Activated B cell treated with CpG ODN at 0.5 μM for 24 hours (primary cell): ENCODE results near the gene ATP9A. TPM values are rescaled to one million over a fixed set of nuclear protein-coding genes. Genes with fewer than 3 reads are reported as not detected.
"Not testable (repeated sequence)": the region's sequence is repeated elsewhere in the genome, so short reads cannot be mapped to it uniquely, and the experiment has no call there.

Experiments
- ATAC-seq: fragments of 200-7000 bp; cut with Tn5 transposase; one replicate; pipeline ENCODE4 v1.10.0; 2021; ENCODE audit warnings: low read depth, mild to moderate bottlenecking, moderate library complexity
- CTCF ChIA-PET: fragments of 350-600 bp; sonication (Branson Sonifier 250); formaldehyde crosslinking; loops from one replicate; lab custom pipeline; 2021; ENCODE audit warnings: antibody characterized with exemption; lab: Charles Lee
- POLR2A ChIA-PET: fragments of 350-600 bp; sonication (Branson Sonifier 250); formaldehyde crosslinking; loops from one replicate; lab custom pipeline; 2021; ENCODE audit warnings: antibody characterized with exemption; lab: Charles Lee
- DNase-seq: peaks from one replicate; pipeline ENCODE4 v3.0.0; 2022
- H3K27ac Mint-ChIP-seq: one replicate; pipeline ENCODE4 v1.8.0; 2020; ENCODE audit warnings: mixed read lengths
- H3K27me3 Mint-ChIP-seq: one replicate; pipeline ENCODE4 v1.8.0; 2021; ENCODE audit warnings: mixed read lengths
- H3K36me3 Mint-ChIP-seq: one replicate; pipeline ENCODE4 v1.8.0; 2021; ENCODE audit warnings: low read depth, mixed read lengths
- H3K4me1 Mint-ChIP-seq: one replicate; pipeline ENCODE4 v1.8.0; 2021; ENCODE audit warnings: mixed read lengths
- H3K4me3 Mint-ChIP-seq: one replicate; pipeline ENCODE4 v1.8.0; 2020; ENCODE audit warnings: mild to moderate bottlenecking, mixed read lengths
- H3K9me3 Mint-ChIP-seq: one replicate; pipeline ENCODE4 v1.8.0; 2020; ENCODE audit warnings: mixed read lengths
- CTCF ChIP-seq: fragments of 200-600 bp; IDR thresholded peaks from one replicate; pipeline ENCODE4 v1.8.0; 2022; ENCODE audit warnings: antibody characterized with exemption, mild to moderate bottlenecking
- intact Hi-C: fragments of 100-400 bp; cut with micrococcal nuclease; formaldehyde crosslinking; loops from one replicate; pipeline ENCODE4 v1.15.1; 2024
- total RNA-seq: library from RNA; stranded (reverse); gene quantifications from 2 replicates; pipeline ENCODE4 v1.2.3, GENCODE V29; 2022

ATP9A gene
- total RNA-seq, 1 donor from 2014 or later: 0.07 TPM

GRCh38 chr20:51727872-51728271 is 40.3 kb downstream of the ATP9A start:
- CTCF ChIA-PET: no interaction called here

GRCh38 chr20:51725584-51726176 is 42.5 kb downstream of the ATP9A start:
- Mint-ChIP-seq H3K4me1 (no peaks in the 10 kb centered on the region), H3K27ac (no peak overlapping the region), H3K9me3 (no peaks in the 10 kb centered on the region), H3K27me3 (peaks cover 5% of the 10 kb centered on the region), H3K36me3 (no peaks in the 10 kb centered on the region), H3K4me3 (no peak overlapping the region)
- DNase-seq: no peak
- no peak for ATAC-seq
- CTCF ChIA-PET: no interaction called here
- intact Hi-C loops: no loop called here
- TF ChIP-seq CTCF: no peak
- POLR2A ChIA-PET: no interaction called here

More at GRCh38 chr20:51727872-51728271, 40.3 kb downstream of the ATP9A start:
- Mint-ChIP-seq H3K9me3 (no peaks in the 10 kb centered on the region), H3K4me1 (no peaks in the 10 kb centered on the region), H3K27me3 (peaks cover 8% of the 10 kb centered on the region), H3K27ac (no peak overlapping the region), H3K36me3 (no peaks in the 10 kb centered on the region), H3K4me3 (no peak overlapping the region)
- DNase-seq (no peak), ATAC-seq (no peak)
- intact Hi-C loops: no loop called here
- no peak for TF ChIP-seq CTCF
- POLR2A ChIA-PET: no interaction called here

GRCh38 chr20:51723026-51723425 is 45.2 kb downstream of the ATP9A start:
- H3K27ac Mint-ChIP-seq, DNase-seq, H3K27me3 Mint-ChIP-seq, POLR2A ChIA-PET, intact Hi-C loops, ATAC-seq, H3K36me3 Mint-ChIP-seq, CTCF ChIA-PET, H3K4me1 Mint-ChIP-seq, H3K9me3 Mint-ChIP-seq, H3K4me3 Mint-ChIP-seq: not testable (repeated sequence)

GRCh38 chr20:51722246-51722645 is 45.9 kb downstream of the ATP9A start:
- H3K4me1 Mint-ChIP-seq, DNase-seq, H3K9me3 Mint-ChIP-seq, H3K4me3 Mint-ChIP-seq, H3K27me3 Mint-ChIP-seq, POLR2A ChIA-PET, H3K27ac Mint-ChIP-seq, intact Hi-C loops, ATAC-seq, CTCF ChIA-PET, H3K36me3 Mint-ChIP-seq: not testable (repeated sequence)

- no peaks in the 10 kb centered on the region for H3K36me3 Mint-ChIP-seq
- DNase-seq (no peak), ATAC-seq (no peak)
- no peak for TF ChIP-seq CTCF
- no peak overlapping the region for H3K27ac Mint-ChIP-seq
- ChIA-PET CTCF (no interaction called here), POLR2A (no interaction called here)
- intact Hi-C loops: no loop called here
- H3K4me1 Mint-ChIP-seq: no peaks in the 10 kb centered on the region
- no peaks in the 10 kb centered on the region for H3K9me3 Mint-ChIP-seq
- H3K4me3 Mint-ChIP-seq: no peak overlapping the region
- H3K27me3 Mint-ChIP-seq: peaks cover 5% of the 10 kb centered on the region
Observed at GRCh38 chr20:51720854-51721253, 47.3 kb downstream of the ATP9A start.

GRCh38 chr20:51720384-51720783 is 47.8 kb downstream of the ATP9A start:
- no peaks in the 10 kb centered on the region for H3K9me3 Mint-ChIP-seq
- intact Hi-C loops: no loop called here
- H3K4me1 Mint-ChIP-seq: no peaks in the 10 kb centered on the region
- DNase-seq (no peak), ATAC-seq (no peak)
- CTCF ChIA-PET: no interaction called here
- no peaks in the 10 kb centered on the region for H3K36me3 Mint-ChIP-seq
- H3K4me3 Mint-ChIP-seq: no peak overlapping the region
- POLR2A ChIA-PET: no interaction called here
- TF ChIP-seq CTCF: no peak
- no peak overlapping the region for H3K27ac Mint-ChIP-seq
- peaks cover 5% of the 10 kb centered on the region for H3K27me3 Mint-ChIP-seq
